ENCODE results near the gene UBE2C. TPM values are rescaled to one million over a fixed set of nuclear protein-coding genes. Genes with fewer than 3 reads are reported as not detected.

UBE2C gene
- total and polyA plus RNA-seq, 10 donors, result 3.0 to 56.4 (median 13.5) TPM

DNA sequence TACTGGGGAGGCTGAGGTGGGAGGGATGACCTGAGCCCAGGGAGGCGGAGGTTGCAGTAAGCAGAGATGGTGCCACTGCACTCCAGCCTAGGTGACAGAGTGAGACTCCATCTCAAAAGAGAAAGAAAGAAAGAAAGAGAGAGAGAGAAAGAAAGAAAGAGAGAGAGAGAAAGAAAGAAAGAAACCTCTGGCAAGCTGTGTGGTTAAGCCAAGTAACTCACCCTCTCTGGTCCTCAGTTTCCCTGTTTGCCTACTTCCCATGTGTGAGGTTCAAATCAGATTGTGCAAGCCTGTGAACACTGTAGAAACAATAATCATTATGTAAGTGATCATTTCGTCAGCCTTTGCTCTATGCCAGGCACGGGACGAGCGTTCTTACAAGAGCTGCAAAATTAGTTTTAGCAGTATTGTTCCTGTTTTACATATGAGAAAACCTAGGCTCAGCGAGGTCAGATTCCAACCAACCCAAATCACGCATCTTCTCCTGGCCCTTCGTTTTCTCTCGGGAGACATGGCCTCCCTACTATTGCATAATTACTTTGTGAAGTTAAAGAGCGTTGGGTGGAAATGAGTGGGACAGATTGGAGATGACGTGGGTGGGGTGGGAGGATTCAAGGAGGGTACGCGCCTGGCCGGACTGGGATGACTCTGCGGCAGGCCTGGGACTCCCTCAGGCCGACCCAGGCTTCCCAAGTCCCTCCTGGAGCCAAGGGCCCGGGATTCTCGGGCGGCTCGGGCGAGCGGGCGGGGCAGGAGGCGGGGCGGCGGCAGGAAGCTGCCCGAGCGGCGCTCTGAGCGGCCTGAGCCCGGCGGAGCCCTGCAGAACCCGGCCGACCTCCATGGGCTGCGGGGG, 20.8 kb downstream of the UBE2C start, which contains the start of gene SNX21:
TSS of gene SNX21 (plus strand) at position 770 of the 853 bp plus-strand sequence. CDS start 121 bp downstream, outside the sequence.
- H3K4me3 ChIP-seq, result peak within 1 kb of the TSS; percentile 54 to 90 (median 68)
- TF ChIP-seq, protein P1, sequence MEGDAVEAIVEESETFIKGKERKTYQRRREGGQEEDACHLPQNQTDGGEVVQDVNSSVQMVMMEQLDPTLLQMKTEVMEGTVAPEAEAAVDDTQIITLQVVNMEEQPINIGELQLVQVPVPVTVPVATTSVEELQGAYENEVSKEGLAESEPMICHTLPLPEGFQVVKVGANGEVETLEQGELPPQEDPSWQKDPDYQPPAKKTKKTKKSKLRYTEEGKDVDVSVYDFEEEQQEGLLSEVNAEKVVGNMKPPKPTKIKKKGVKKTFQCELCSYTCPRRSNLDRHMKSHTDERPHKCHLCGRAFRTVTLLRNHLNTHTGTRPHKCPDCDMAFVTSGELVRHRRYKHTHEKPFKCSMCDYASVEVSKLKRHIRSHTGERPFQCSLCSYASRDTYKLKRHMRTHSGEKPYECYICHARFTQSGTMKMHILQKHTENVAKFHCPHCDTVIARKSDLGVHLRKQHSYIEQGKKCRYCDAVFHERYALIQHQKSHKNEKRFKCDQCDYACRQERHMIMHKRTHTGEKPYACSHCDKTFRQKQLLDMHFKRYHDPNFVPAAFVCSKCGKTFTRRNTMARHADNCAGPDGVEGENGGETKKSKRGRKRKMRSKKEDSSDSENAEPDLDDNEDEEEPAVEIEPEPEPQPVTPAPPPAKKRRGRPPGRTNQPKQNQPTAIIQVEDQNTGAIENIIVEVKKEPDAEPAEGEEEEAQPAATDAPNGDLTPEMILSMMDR (IDR thresholded peaks at IDR 0.05 in 8 of 11, conservative IDR thresholded peaks at IDR 0.05 in 3 of 11), result no peak
- TF ChIP-seq POLR2AphosphoS5 (IDR thresholded peaks at IDR 0.05) (peak; percentile 51 to 70 (median 56)), POLR2A (IDR thresholded peaks at IDR 0.05) (peak in 1 of 3 donors; percentile 44)
- intact Hi-C loops (cut with DNase I; ENCODE audit: low total_unique reads), result no loop called here
- H3K36me3 ChIP-seq, result peaks cover 0 to 16% (median 3%) of the 10 kb centered on the region in 6 donors
- 6 to 17% (median 6%) methylated on average over 11 to 35 of the region's 35 CpGs for WGBS, 5 donors
- no peaks in the 10 kb centered on the region for H3K9me3 ChIP-seq
- H3K4me1 ChIP-seq, result peaks cover 19 to 62% (median 45%) of the 10 kb centered on the region in 6 donors
- peak within 1 kb of the TSS; percentile 64 to 93 (median 86) for H3K27ac ChIP-seq
- peak; percentile 92 for DNase-seq
- no peaks in the 10 kb centered on the region for H3K27me3 ChIP-seq (replicated peaks in 1 of 7)

DNA sequence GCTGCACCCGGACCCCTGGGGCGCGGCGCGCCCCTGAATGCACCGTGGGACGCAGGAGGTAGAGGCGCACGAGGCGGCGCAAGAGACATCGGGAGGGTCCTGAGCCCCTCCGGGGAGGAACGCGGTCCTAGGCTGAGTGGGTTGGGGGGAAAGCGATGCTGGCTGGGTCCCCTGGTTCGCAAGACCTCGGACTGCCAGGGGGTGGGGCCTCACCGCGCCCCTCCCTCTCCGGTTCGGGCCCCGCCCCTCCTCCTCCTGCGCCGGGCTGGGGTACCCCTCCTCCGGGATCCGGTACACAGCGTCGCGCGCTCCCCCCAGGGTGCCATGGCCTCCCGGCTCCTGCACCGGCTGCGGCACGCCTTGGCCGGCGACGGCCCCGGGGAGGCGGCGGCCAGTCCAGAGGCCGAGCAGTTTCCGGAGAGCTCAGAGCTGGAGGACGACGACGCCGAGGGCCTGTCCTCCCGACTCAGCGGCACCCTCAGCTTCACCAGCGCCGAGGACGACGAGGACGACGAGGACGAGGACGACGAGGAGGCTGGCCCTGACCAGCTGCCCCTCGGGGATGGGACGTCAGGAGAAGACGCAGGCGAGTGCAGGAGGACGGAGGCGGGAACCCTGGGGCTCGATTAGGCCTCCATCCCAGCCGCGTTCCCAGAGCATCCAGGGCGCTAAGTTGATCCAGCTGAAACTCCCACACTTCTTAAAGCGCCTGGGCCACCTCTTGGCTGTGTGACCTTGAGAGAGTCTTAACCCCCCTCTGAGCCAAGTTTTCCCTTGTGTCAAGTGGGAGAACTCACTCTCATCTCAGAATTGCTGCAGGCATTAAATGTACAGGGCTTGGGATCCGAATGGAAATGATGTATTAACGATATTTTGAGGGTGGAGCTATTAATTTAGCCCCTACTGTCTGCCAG, 21.7 kb downstream of the UBE2C start:
- DNase-seq, result peak; percentile 90
- Histone ChIP-seq H3K4me1 (peaks cover 19 to 62% (median 46%) of the 10 kb centered on the region in 6 donors), H3K9me3 (no peaks in the 10 kb centered on the region), H3K27ac (peak overlapping the region; percentile 64 to 93 (median 86)), H3K36me3 (peaks cover 0 to 20% (median 6%) of the 10 kb centered on the region in 6 donors), H3K27me3 (replicated peaks in 1 of 7) (no peaks in the 10 kb centered on the region), H3K4me3 (peak overlapping the region; percentile 54 to 90 (median 68))
- TF ChIP-seq, protein P1 (IDR thresholded peaks at IDR 0.05 in 8 of 11, conservative IDR thresholded peaks at IDR 0.05 in 3 of 11), result no peak
- peak; percentile 53 to 81 (median 72) for TF ChIP-seq POLR2AphosphoS5 (IDR thresholded peaks at IDR 0.05)
- intact Hi-C loops (cut with DNase I; ENCODE audit: low total_unique reads), result no loop called here
- WGBS, 5 donors, result 9 to 23% (median 13%) methylated on average over 22 to 71 of the region's 71 CpGs

DNA sequence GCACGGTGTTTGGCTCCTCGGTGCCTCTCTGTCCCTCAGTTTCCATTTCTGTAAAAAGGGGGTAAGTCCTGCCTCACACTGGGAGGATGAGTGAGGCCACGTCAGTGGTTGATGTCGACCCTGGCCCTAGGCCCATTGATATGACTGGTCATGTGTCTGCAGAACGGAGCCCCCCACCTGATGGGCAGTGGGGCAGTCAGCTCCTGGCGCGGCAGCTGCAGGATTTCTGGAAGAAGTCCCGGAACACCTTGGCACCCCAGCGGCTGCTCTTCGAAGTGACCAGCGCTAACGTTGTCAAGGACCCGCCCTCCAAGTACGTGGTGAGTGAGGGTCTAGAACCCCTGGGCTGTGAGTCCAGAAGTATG, 22.3 kb downstream of the UBE2C start:
- TF ChIP-seq POLR2AphosphoS5 (IDR thresholded peaks at IDR 0.05) (no peak), POLR2A (IDR thresholded peaks at IDR 0.05) (no peak)
- TF ChIP-seq, protein P1 (IDR thresholded peaks at IDR 0.05 in 8 of 11, conservative IDR thresholded peaks at IDR 0.05 in 3 of 11), result no peak
- peak; percentile 72 for DNase-seq
- Histone ChIP-seq H3K4me1 (peaks cover 19 to 65% (median 47%) of the 10 kb centered on the region in 6 donors), H3K4me3 (peak overlapping the region in 6 of 8 donors; percentile 66 to 90 (median 70)), H3K36me3 (peaks cover 0 to 21% (median 6%) of the 10 kb centered on the region in 6 donors), H3K27me3 (replicated peaks in 1 of 7) (no peaks in the 10 kb centered on the region), H3K27ac (peak overlapping the region in 7 of 8 donors; percentile 81 to 93 (median 87)), H3K9me3 (no peaks in the 10 kb centered on the region)
- 77 to 90% (median 86%) methylated on average over 12 to 14 of the region's 14 CpGs for WGBS, 5 donors
- intact Hi-C loops (cut with DNase I; ENCODE audit: low total_unique reads), result no loop called here
